ENCODE data around the gene CTAGE9. TPM values are rescaled to one million over a fixed set of nuclear protein-coding genes. Genes with fewer than 3 reads are reported as not detected.

CTAGE9 gene
- total RNA-seq, 2 donors from 2014 or later: not detected

DNA sequence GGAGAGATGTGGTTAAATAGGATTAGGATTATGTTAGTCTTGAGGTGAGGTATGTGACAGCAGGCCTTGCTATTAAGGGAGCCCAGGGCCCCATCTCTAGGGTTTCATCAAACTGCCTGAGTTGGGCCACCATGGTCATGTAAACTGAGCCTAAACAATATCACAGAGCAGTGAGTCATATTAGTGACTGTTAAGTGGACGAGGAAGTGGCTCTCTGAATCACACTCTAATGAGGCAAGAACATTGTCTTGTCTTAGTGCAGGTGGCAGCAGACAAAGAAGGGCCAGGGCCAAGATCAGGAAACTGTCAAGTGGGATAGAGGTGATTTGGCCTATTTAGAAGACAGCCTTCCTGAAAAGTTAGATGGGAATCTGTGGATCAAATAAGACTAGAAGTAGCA is 50.6 kb downstream of the CTAGE9 start:
- no peak overlapping the region for H3K4me3 ChIP-seq
- no peak overlapping the region for H3K27ac ChIP-seq
- H3K9ac ChIP-seq (ENCODE audit: low read depth in 2 of 2, low read length in 2 of 2): no peak overlapping the region
- intact Hi-C loops (cut with DNase I): no loop called here
- no peaks in the 10 kb centered on the region for H3K36me3 ChIP-seq
- TF ChIP-seq, protein P1, sequence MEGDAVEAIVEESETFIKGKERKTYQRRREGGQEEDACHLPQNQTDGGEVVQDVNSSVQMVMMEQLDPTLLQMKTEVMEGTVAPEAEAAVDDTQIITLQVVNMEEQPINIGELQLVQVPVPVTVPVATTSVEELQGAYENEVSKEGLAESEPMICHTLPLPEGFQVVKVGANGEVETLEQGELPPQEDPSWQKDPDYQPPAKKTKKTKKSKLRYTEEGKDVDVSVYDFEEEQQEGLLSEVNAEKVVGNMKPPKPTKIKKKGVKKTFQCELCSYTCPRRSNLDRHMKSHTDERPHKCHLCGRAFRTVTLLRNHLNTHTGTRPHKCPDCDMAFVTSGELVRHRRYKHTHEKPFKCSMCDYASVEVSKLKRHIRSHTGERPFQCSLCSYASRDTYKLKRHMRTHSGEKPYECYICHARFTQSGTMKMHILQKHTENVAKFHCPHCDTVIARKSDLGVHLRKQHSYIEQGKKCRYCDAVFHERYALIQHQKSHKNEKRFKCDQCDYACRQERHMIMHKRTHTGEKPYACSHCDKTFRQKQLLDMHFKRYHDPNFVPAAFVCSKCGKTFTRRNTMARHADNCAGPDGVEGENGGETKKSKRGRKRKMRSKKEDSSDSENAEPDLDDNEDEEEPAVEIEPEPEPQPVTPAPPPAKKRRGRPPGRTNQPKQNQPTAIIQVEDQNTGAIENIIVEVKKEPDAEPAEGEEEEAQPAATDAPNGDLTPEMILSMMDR (IDR thresholded peaks at IDR 0.05): no peak
- DNase-seq: no peak
- H3K4me1 ChIP-seq: no peaks in the 10 kb centered on the region
- no peaks in the 10 kb centered on the region for H3K9me3 ChIP-seq
- no peaks in the 10 kb centered on the region for H3K27me3 ChIP-seq

Other genes with a start within 250 kb of the CTAGE9 start
- gene ARG1, start 137.8 kb downstream of the CTAGE9 start, total RNA-seq: under 1 TPM; 0.21 to 0.74 TPM
- gene MED23, start 82.8 kb downstream of the CTAGE9 start, total RNA-seq: 10 to 100 TPM; 24.5 to 36.5 TPM
- gene ENPP3, start 73.7 kb downstream of the CTAGE9 start, total RNA-seq: 10 to 100 TPM; 11.5 to 21.4 TPM
- gene OR2A4, start 9.6 kb downstream of the CTAGE9 start, total RNA-seq: not detected
- gene ENPP1, start 97.0 kb upstream of the CTAGE9 start, total RNA-seq: 10 to 100 TPM in 1 of 2 donors, 1 to 10 TPM in 1; 5.9 to 12.6 TPM
- gene CCN2, start 240.4 kb upstream of the CTAGE9 start, total RNA-seq: 100 to 1,000 TPM in 1 of 2 donors, 10 to 100 TPM in 1; 19.4 to 115 TPM